Measurements from ENCODE around the gene CFAP97D2.

The CFAP97D2 gene

DNA sequence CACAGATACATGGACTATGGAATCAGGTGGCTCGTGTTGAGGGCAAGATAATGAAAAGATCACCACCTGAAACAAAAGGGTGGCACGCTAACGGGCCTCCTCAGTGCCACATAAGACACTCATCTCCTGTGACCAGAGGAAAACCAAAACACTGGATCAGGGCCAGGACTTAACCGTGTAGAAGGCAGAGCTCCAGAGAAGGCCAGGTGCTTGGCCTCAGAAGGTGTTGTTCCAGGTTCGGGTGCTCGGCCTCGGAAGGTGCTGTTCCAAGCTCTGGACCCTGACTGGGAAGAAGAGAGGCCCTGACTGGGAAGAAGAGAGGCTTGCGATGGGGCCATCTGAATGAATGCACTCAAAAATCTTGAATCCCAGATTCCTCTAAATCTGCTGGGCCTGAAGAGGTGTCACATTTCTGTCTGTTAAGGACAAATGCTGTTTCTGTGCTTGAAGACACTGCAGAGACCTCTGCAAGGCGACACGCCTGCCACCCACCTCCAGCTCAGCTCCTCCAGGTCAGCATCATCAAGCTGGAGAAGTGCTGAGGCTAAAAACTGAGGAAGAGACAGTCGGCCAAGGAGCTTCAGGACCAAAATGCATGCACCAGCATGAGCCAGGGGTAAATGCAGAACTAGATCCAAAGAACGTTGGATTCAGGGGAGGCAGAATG lies 44.0 kb upstream of the CFAP97D2 start:
- Histone ChIP-seq H3K4me1 (ENCODE audit: control insufficient read depth, insufficient read depth, low read length, poor library complexity, severe bottlenecking) (peaks cover 3% of the 10 kb centered on the region), H3K27ac (ENCODE audit: low read depth, low read length, severe bottlenecking) (peak overlapping the region; percentile 30), H3K4me3 (ENCODE audit: extremely low read depth, insufficient read depth, low read length, poor library complexity, severe bottlenecking) (no peak overlapping the region), H3K36me3 (ENCODE audit: control insufficient read depth, insufficient read depth, low read length) (no peaks in the 10 kb centered on the region), H3K9me3 (ENCODE audit: control insufficient read depth, low read length) (no peaks in the 10 kb centered on the region)
- 68 to 72% methylated on average over 9 to 12 of the region's 12 CpGs for WGBS, 2 experiments (ENCODE audit: insufficient coverage in 2 of 2)

- Histone ChIP-seq H3K27ac (ENCODE audit: low read depth, low read length, severe bottlenecking) (no peak overlapping the region), H3K4me1 (ENCODE audit: control insufficient read depth, insufficient read depth, low read length, poor library complexity, severe bottlenecking) (no peaks in the 10 kb centered on the region), H3K36me3 (ENCODE audit: control insufficient read depth, insufficient read depth, low read length) (no peaks in the 10 kb centered on the region), H3K9me3 (ENCODE audit: control insufficient read depth, low read length) (no peaks in the 10 kb centered on the region), H3K4me3 (ENCODE audit: extremely low read depth, insufficient read depth, low read length, poor library complexity, severe bottlenecking) (no peak overlapping the region)
- 88 to 91% methylated on average over 11 to 15 of the region's 15 CpGs for WGBS, 2 experiments (ENCODE audit: insufficient coverage in 2 of 2)
These were observed 43.3 kb upstream of the CFAP97D2 start for GRCh38 chr13:114135731-114136171.

GRCh38 chr13:114136576-114136975 lies 42.5 kb upstream of the CFAP97D2 start:
- Histone ChIP-seq H3K4me3 (ENCODE audit: extremely low read depth, insufficient read depth, low read length, poor library complexity, severe bottlenecking) (no peak overlapping the region), H3K4me1 (ENCODE audit: control insufficient read depth, insufficient read depth, low read length, poor library complexity, severe bottlenecking) (no peaks in the 10 kb centered on the region), H3K9me3 (ENCODE audit: control insufficient read depth, low read length) (no peaks in the 10 kb centered on the region), H3K27ac (ENCODE audit: low read depth, low read length, severe bottlenecking) (no peak overlapping the region), H3K36me3 (ENCODE audit: control insufficient read depth, insufficient read depth, low read length) (no peaks in the 10 kb centered on the region)
- 97 to 99% methylated on average over 7 of the region's 7 CpGs for WGBS, 2 experiments (ENCODE audit: insufficient coverage in 2 of 2)

DNA sequence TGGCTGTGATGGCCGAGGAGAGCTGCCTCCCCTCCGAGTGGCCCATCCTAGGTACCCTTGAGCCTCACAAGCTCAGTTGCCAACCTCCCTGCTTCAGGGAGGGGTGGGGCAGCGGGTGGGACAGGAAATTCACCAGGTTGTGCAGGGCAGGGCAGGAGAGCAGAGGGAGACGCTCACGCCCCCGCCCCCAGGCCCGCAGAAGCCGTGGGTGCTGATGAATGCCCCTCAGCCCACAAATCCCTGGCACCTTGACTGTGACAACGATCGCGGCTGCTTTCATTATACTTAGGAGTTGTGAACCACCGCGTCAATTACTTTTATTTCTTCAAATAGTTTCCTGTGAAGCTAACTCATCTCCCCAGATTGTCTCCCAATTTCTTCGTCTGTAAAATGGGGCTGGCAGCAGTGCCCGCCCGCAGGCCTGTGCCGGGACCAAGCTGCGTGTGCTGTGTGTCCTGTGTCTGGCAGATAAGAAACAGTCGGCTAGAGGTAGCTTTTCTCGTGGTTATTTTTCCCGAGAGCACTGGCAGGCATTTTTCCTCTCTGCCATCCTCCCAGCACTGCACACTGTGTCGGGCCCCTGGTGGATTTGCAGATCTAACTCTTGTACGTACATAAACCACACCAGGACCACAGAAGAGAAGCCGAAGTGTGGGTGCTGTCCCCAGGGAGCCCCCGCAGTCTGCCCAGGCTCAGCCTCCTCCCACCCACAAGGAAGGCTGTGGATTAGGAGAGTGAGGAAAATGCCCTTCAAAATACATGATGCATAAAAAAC lies 38.7 kb upstream of the CFAP97D2 start:
- 89 to 91% methylated on average over 20 to 22 of the region's 25 CpGs for WGBS, 2 experiments (ENCODE audit: insufficient coverage in 2 of 2)
- H3K4me1 ChIP-seq (ENCODE audit: control insufficient read depth, insufficient read depth, low read length, poor library complexity, severe bottlenecking): peaks cover 2% of the 10 kb centered on the region
- no peak overlapping the region for H3K4me3 ChIP-seq (ENCODE audit: extremely low read depth, insufficient read depth, low read length, poor library complexity, severe bottlenecking)
- H3K9me3 ChIP-seq (ENCODE audit: control insufficient read depth, low read length): no peaks in the 10 kb centered on the region
- H3K36me3 ChIP-seq (ENCODE audit: control insufficient read depth, insufficient read depth, low read length): no peaks in the 10 kb centered on the region
- peak overlapping the region; percentile 5 for H3K27ac ChIP-seq (ENCODE audit: low read depth, low read length, severe bottlenecking)

GRCh38 chr13:114140906-114141250 lies 38.2 kb upstream of the CFAP97D2 start:
- Histone ChIP-seq H3K9me3 (ENCODE audit: control insufficient read depth, low read length) (no peaks in the 10 kb centered on the region), H3K4me1 (ENCODE audit: control insufficient read depth, insufficient read depth, low read length, poor library complexity, severe bottlenecking) (peaks cover 2% of the 10 kb centered on the region), H3K36me3 (ENCODE audit: control insufficient read depth, insufficient read depth, low read length) (no peaks in the 10 kb centered on the region), H3K27ac (ENCODE audit: low read depth, low read length, severe bottlenecking) (peak overlapping the region; percentile 5), H3K4me3 (ENCODE audit: extremely low read depth, insufficient read depth, low read length, poor library complexity, severe bottlenecking) (no peak overlapping the region)
- WGBS, 2 experiments (ENCODE audit: insufficient coverage in 2 of 2): 83 to 84% methylated on average over 8 to 10 of the region's 10 CpGs

DNA sequence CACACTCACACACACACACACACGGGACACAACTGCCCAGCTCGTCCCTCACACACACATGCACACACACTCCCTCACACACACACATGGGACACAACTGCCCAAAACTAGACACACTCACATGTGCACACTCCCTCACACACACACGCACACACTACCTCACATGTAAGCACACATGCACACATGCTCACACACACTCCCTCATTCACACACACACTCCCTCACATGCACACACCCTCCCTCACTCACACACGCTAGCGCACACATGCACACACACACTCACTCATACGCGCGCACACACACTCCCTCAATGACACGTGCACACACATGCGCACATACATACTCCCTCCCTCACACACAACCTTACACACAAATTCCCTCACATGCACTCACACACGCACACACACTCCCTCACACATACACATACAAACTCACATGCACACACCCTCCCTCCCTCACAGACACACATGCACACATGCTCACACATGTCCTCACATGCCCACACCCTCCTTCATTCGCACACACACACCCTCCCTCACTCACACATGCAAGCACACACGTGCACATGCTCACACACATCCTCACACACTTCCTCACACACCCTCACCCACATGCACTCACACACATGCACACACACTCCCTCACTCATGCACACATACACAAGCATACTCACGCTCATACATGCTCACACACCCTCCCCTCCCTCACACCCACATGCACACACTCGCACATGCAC lies 37.6 kb upstream of the CFAP97D2 start:
- WGBS, 2 experiments (ENCODE audit: insufficient coverage in 2 of 2): 77 to 82% methylated on average over 15 of the region's 15 CpGs
- Histone ChIP-seq H3K4me3 (ENCODE audit: extremely low read depth, insufficient read depth, low read length, poor library complexity, severe bottlenecking) (no peak overlapping the region), H3K27ac (ENCODE audit: low read depth, low read length, severe bottlenecking) (no peak overlapping the region), H3K9me3 (ENCODE audit: control insufficient read depth, low read length) (no peaks in the 10 kb centered on the region), H3K4me1 (ENCODE audit: control insufficient read depth, insufficient read depth, low read length, poor library complexity, severe bottlenecking) (peaks cover 2% of the 10 kb centered on the region), H3K36me3 (ENCODE audit: control insufficient read depth, insufficient read depth, low read length) (no peaks in the 10 kb centered on the region)

DNA sequence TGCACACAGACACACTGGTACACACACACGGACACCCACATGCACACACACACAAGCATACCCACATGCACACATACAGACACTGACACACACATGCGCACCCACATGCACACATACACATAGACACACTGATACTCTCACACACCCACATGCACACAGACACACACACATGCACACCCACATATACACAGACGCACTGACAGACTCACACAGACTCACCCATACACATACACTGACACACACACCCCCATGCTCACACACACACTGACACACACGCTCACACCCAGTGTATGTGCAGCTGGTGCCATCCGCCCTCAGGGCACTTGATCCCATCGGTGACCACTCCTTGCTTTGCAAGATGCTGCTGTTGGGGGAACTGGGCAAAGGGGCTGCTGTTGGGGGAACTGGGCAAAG lies 36.9 kb upstream of the CFAP97D2 start:
- WGBS, 2 experiments (ENCODE audit: insufficient coverage in 2 of 2): 91 to 93% methylated on average over 5 to 6 of the region's 6 CpGs
- peaks cover 2% of the 10 kb centered on the region for H3K4me1 ChIP-seq (ENCODE audit: control insufficient read depth, insufficient read depth, low read length, poor library complexity, severe bottlenecking)
- no peaks in the 10 kb centered on the region for H3K36me3 ChIP-seq (ENCODE audit: control insufficient read depth, insufficient read depth, low read length)
- no peaks in the 10 kb centered on the region for H3K9me3 ChIP-seq (ENCODE audit: control insufficient read depth, low read length)
- no peak overlapping the region for H3K27ac ChIP-seq (ENCODE audit: low read depth, low read length, severe bottlenecking)
- no peak overlapping the region for H3K4me3 ChIP-seq (ENCODE audit: extremely low read depth, insufficient read depth, low read length, poor library complexity, severe bottlenecking)

DNA sequence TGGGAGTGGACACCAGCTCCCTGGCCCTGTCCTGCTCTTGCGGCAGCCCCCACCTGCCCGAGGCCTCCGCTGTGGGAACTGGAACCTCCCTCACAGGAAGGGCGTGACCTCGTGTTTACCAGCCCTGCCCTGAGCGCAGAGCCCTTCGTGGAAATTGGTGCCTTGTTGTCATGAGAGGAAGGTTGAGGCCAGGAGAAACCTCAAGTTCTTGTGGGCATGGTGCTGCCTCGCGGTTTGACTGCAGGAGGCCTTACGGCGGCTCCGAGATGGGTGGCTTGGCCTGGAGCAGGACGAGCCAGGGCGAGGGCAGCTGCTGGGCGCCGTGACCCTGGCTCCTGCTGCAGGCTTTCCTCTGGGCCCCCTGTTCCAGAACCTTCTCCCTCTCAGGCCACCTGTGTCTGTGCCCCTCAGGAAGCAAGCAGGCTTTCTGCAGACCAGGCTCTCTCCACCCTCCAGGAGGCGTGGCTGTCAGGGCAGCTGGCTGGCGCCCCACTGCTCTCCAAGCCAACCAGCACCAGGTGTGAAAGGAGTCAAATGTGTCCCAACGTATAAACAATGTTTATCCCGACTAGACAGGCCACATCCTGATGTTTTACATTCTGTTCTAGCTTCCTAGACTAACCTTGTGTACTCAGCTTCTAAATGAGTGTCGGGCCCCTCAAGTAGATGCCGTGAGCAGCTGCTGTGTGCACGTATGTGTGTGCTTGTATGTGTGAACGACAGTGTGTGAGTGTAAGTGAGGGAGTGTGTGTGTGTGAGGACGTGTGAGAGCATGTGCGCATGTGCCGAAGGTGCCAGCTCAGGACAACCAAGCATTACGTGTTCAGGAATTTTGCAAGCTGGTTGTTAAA lies 36.2 kb upstream of the CFAP97D2 start:
- no peak overlapping the region for H3K4me3 ChIP-seq (ENCODE audit: extremely low read depth, insufficient read depth, low read length, poor library complexity, severe bottlenecking)
- no peaks in the 10 kb centered on the region for H3K36me3 ChIP-seq (ENCODE audit: control insufficient read depth, insufficient read depth, low read length)
- H3K9me3 ChIP-seq (ENCODE audit: control insufficient read depth, low read length): no peaks in the 10 kb centered on the region
- H3K27ac ChIP-seq (ENCODE audit: low read depth, low read length, severe bottlenecking): no peak overlapping the region
- WGBS, 2 experiments (ENCODE audit: insufficient coverage in 2 of 2): 88 to 89% methylated on average over 24 to 26 of the region's 28 CpGs
- peaks cover 2% of the 10 kb centered on the region for H3K4me1 ChIP-seq (ENCODE audit: control insufficient read depth, insufficient read depth, low read length, poor library complexity, severe bottlenecking)

DNA sequence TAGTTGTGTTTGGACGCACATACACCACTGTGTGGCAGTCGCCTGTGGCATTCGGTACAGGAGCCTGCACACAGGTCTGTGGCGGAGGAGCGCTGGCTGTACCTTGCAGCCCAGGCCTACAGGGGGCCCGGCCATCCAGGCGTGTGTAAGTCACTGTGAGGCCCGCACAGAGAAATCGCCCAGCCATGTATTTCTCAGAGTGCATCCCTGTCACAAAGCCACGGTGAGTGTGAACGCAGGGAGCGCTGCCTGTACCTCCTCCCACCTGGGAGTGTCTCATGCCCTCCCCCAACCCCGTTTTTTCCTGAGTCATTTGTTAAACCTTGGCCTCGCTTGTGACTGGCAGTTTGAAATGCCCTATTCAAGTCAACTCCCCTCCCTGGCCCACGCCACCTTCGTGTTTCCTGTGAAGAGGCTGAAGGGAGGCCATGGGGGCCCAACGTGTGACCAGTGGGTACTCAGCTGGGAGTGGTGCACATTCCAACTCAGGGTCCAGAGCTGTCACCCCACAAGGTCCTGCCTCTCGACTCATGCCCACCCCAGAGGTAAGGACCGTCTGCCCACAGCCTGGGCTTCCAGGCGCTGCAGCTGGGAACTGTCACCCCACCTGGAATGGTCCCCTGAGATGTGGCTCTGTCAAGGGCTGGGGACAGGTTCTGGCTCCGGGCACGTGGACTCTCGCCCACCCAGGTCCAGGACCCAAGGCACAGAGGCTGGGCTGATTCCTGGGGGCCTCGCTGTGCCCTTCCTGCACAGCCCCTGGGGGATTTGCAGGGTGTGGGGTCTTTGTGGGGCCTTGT lies 35.1 kb upstream of the CFAP97D2 start:
- H3K9me3 ChIP-seq (ENCODE audit: control insufficient read depth, low read length): no peaks in the 10 kb centered on the region
- H3K4me3 ChIP-seq (ENCODE audit: extremely low read depth, insufficient read depth, low read length, poor library complexity, severe bottlenecking): no peak overlapping the region
- H3K36me3 ChIP-seq (ENCODE audit: control insufficient read depth, insufficient read depth, low read length): no peaks in the 10 kb centered on the region
- no peak overlapping the region for H3K27ac ChIP-seq (ENCODE audit: low read depth, low read length, severe bottlenecking)
- H3K4me1 ChIP-seq (ENCODE audit: control insufficient read depth, insufficient read depth, low read length, poor library complexity, severe bottlenecking): peaks cover 2% of the 10 kb centered on the region
- 63 to 65% methylated on average over 20 to 22 of the region's 24 CpGs for WGBS, 2 experiments (ENCODE audit: insufficient coverage in 2 of 2)
